ENCODE results near the gene SLC1A4.
"Not testable (repeated sequence)": the region's sequence is repeated elsewhere in the genome, so short reads cannot be mapped to it uniquely, and the experiment has no call there.

SLC1A4 gene

GRCh38 chr2:64995041-64995440 is 5.8 kb downstream of the SLC1A4 start:
- DNase-seq: no peak

DNA sequence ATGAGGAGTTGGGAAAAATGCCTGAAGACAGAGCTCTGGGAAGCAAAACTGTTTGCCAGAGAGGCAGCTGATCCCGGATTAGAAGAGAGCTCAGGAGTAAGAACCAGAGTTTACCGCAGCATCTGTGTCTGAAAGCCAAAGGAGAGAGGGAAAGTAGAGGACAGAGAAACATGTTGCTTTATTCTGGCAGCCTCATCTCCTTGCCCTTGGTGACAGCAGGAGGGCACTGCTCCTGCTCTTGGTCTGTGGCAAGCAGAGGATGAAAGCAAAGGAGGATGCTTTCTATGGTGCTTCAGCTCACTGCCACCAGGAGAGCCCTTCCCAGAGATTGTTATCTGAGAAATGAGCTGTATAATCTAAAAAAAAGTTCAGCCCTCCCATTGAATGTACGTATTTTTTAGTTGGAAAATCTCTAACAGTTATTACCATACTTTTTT is 7.7 kb downstream of the SLC1A4 start:
- no peak for DNase-seq

- no peak for DNase-seq
Observed at GRCh38 chr2:64998658-64999061, 9.5 kb downstream of the SLC1A4 start.

GRCh38 chr2:64999754-65000153 is 10.6 kb downstream of the SLC1A4 start:
- DNase-seq: no peak

GRCh38 chr2:65000644-65001043 is 11.4 kb downstream of the SLC1A4 start:
- no peak for DNase-seq

- no peak for DNase-seq
Observed at GRCh38 chr2:65003037-65003436, 13.8 kb downstream of the SLC1A4 start.

DNA sequence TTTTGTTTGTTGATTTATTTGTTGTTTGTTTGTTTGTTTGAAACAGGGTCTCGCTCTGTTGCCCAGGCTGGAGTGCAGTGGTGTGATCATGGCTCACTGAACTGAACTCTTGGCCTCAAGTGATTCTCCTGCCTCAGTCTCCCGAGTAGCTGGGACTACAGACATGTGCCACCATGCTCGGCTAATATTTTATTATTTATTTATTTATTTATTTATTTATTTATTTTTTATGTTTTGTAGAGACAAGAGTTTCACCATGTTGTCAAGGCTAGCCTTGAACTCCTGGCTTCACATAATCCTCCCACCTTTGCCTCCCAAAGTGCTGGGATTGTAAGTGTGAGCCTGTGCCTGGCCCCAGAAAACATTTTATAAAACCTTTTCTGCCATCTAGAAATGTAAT is 15.0 kb downstream of the SLC1A4 start:
- not testable (repeated sequence) for DNase-seq

GRCh38 chr2:65013776-65014175 is 24.6 kb downstream of the SLC1A4 start:
- no peak for DNase-seq

DNA sequence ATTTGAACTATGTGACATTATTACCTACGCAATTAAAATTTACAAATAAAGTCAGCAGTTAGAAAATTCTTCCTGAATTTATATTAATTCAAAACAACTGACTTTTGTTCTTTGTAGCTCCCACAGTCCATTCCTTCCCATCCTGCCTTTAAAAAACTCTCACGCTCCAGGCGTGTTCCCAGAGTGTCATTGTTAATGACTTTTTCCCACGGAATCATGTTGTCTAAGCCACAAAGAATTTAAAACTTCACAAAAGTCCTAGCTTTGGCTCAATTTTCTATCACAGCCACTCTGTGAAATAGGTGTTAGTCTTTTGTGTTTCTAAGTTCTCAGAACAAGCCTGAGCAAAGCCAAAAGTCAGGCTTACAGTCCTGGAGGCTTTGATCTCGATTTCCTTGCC is 26.5 kb downstream of the SLC1A4 start:
- DNase-seq: no peak

- no peak for DNase-seq
Observed at GRCh38 chr2:65016789-65017188, 27.6 kb downstream of the SLC1A4 start.

DNA sequence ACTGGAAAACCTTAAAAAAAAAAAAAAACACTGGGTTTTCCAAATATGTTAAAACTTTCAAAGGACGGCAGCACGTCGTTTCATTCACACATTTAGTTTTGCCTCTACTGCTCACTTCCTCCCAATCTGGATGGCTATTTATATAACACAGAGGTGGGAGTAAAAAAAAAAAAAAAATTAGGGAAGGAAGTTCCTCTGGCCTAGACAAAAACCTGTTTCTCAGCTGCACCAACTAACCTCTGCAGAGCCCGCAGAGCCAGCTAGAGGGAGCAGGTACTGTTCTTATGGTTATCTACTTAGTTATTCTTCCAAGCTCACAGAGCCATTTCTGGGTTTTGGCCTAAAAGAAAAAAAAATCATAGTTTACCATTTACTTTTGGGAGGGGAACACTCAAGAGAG is 28.1 kb downstream of the SLC1A4 start:
- DNase-seq: no peak

- no peak for DNase-seq
Observed at GRCh38 chr2:65018141-65018582, 29.0 kb downstream of the SLC1A4 start.

DNA sequence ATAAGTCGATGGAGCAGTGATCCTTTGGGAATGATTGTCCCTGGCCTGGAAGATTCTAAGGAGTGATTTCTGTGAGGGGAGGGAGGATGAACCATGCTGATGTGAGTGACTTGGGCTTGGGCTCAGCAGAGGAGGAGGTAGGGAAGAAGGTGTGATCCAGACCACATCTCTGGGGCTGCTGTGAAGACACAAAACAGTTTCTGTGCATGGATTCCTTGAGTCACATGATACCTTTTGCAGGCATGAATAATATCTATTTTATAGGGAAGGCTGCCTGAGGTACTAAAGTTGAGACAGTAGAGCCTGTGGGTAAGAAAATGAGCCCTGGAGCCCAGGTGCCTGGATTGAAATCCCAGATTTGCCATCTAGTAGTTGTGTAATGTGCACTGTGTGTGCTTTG is 29.8 kb downstream of the SLC1A4 start:
- DNase-seq: no peak

- DNase-seq: no peak
Observed at GRCh38 chr2:65019675-65020195, 30.5 kb downstream of the SLC1A4 start.

GRCh38 chr2:65020251-65020650 is 31.1 kb downstream of the SLC1A4 start:
- not testable (repeated sequence) for DNase-seq

DNA sequence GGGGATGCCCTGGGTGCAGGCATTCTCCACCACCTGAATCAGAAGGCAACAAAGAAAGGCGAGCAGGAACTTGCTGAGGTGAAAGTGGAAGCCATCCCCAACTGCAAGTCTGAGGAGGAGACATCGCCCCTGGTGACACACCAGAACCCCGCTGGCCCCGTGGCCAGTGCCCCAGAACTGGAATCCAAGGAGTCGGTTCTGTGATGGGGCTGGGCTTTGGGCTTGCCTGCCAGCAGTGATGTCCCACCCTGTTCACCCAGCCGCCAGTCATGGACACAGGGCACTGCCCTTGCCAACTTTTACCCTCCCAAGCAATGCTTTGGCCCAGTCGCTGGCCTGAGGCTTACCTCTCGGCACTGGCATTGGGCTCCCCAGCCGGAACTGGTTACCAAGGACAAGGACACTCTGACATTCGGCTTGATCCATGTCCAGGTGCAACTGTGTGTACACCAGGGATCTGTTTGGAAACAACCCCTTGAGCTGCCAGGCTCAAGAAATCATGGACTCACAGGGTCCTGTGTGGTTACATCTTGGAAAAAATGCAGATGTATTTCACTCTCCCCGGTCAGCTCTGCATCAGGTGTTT is 31.8 kb downstream of the SLC1A4 start:
- DNase-seq: no peak

DNA sequence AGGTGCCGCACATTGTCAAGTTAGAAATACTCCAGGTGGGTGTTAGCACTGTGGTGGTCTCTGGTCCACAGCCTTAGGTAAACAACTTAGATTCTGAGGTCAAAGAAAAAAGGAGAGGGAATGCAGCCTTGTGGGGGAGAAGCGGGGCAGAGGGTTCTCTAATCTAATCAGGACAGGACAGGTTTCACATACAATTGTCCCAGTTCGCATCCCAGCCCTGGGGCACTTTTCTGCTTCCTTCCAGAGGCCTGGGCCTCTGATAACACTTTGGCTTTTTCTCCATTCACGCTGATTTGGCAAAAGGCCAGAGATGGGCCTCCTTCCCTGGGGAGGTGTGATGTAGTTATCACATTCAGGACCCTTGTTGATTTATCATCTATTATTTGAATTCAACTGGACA is 32.5 kb downstream of the SLC1A4 start:
- no peak for DNase-seq

- no peak for DNase-seq
Observed at GRCh38 chr2:65022189-65022588, 33.0 kb downstream of the SLC1A4 start.

DNA sequence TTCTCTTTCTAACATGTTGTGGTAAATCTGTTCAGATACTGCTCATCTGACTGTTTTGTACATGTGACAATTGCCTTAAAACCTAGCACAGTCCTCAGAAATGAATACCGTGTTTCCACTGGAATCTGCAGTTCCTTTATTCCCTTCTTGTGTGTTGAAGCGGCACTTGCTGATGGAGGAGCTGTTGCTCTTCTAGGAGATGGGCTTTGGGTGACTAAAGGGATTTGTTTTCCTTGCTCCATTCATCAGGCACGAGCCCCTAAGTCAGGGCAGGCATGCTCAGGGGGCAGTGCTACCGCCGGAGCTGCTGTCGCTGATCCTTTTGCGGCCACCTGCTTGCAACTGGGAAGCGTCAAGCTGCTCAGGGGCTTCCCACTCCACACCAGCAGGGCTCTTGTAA is 34.5 kb downstream of the SLC1A4 start:
- DNase-seq: no peak

DNA sequence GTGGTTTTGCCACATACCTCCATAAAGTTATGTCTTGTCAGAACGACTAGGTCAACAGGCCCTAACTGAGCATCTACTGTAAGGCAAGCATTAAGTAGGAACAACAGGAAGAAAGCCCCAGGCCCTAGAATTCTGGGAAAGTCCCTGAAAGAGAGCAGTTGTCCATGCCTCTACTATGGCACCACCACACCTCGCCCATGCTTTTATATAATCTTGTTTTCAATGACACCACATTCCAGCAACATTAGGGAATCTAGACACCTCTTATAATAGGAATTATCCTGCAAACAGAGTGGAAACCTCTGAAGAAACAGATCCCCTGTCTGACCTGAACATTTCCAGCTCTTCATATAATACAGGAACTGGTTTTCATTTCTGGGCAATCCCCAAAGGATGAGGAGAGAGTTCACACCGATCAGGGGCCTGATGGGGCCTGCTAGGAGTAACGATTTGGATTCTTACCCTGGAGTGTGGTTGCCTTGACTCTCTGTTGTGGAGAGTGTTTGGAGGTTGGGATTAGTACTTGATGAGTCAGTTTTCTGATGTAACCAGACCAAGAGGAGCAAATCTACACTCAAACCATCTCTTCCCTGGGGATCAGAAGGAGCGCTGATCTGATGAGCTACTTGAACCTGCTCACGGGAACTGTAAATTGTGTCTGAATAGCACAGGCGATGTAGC is 35.1 kb downstream of the SLC1A4 start:
- no peak for DNase-seq

DNA sequence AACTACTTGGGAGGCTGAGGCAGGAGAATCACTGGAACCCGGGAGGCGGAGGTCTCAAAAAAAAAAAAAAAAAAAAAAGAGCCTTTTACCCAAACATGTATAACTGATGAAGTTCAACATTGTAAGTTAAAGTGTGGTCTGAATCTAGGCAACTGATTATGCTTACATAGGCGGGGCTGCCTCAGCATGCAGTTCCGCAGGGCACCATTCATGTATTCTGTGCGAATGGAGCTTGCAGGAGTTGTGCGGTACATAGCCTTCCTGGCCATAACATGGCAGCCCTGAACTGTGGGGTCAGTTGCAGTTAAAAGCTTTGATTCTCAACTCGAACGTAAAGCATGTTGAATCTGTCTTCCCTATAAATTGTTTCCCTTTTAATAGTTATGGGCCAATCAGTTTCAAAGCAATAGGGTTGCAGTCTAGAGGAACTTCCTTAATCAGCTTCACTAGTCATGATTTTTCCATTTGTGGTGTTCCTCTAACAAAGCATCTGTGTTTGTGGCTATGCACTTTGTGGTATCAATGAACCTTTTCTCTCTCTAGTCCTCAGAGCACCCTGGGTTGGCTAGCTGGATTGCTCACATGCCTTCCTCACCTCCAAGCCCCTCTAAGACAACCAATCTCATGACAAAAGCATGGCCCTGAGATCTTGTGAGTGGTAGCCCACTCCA is 36.4 kb downstream of the SLC1A4 start:
- no peak for DNase-seq

DNA sequence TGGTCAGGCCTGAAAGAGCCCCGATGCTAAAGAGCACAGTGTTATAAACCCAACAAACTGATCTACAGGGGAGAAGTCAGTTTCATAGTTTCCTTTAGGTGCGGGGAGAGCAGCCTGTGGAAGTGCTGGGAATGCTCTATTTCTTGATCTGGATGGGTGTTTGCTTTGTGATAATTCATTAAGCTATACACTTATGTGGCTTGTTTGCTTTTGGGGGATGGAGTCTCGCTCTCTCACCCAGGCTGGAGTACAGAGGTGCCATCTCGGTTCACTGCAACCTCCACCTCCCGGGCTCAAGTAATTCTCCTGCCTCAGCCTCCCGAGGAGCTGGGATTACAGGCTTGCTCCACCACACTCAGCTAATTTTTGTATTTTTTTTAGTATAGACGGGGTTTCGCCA is 37.0 kb downstream of the SLC1A4 start:
- no peak for DNase-seq

DNA sequence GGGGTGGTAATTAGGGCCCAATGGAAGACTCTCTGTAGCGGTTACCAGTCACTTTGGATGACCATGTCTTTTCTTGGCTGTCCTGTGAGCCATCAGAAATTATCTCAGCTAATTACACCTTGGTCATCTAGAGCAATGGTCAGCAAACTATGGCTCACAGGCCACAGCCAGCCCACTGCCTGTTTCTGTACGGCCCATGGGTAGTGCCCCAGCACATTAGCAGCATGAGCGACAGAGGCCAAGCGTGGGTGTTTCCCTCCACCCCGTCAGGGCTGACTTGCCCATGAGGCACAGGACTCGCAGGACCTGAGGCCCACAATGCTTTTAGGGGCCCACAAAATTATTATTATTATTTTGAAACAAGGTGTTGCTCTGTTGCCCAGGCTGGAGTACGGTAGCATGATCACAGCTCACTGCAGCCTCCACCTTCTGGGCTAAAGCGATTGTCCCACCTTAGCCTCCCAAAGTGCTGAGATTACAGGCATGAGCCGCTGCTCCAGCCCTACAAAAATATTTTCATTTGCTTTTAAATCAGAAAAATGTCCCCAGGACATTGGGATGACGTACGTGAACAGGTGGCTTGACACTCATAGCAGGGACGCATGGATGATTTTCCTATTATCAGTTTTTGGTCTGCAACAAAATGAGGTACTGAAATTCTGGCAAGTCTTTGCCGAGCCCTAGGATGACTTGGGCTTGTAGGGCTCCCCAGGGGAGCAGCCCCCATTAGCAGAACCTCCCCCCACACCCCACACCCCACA is 37.7 kb downstream of the SLC1A4 start:
- DNase-seq: no peak
